GM23338 (cell line): Measurements from ENCODE around the gene CSF1R. TPM values are rescaled to one million over a fixed set of nuclear protein-coding genes. Genes with fewer than 3 reads are reported as not detected.

Experiments used
- ATAC-seq: fragments of 200-7000 bp; cut with Tn5 transposase; 3 replicates; pipeline ENCODE4 v1.9.1; 2020
- DNase-seq: peaks from one replicate; pipeline ENCODE4 v3.0.0-alpha.2; 2015; ENCODE audit warnings: low spot score
- H2AFZ ChIP-seq: fragments of 200-600 bp; sonication (generic); 2 replicates; pipeline ENCODE4 v1.8.0; 2016; ENCODE audit warnings: antibody characterized with exemption, mild to moderate bottlenecking, moderate library complexity
- H3F3A ChIP-seq: fragments of 200-600 bp; sonication (generic); replicated peaks from 2 replicates; pipeline ENCODE4 v1.8.0; 2017; ENCODE audit warnings: antibody characterized with exemption, mixed run types, low read depth
- H3K27ac ChIP-seq: fragments of 200-600 bp; sonication (generic); 2 replicates; pipeline ENCODE4 v1.6.1; 2016; ENCODE audit warnings: low read depth
- H3K27me3 ChIP-seq: fragments of 200-600 bp; sonication (generic); 2 replicates; pipeline ENCODE4 v1.8.0; 2016; ENCODE audit warnings: mild to moderate bottlenecking, mixed run types, moderate library complexity; ENCODE audit not compliant: insufficient read depth
- H3K36me3 ChIP-seq: fragments of 200-600 bp; sonication (generic); 2 replicates; pipeline ENCODE4 v1.8.0; 2016; ENCODE audit warnings: mild to moderate bottlenecking; ENCODE audit not compliant: insufficient read depth
- H3K4me1 ChIP-seq: fragments of 200-600 bp; sonication (generic); 2 replicates; pipeline ENCODE4 v1.8.0; 2016; ENCODE audit warnings: mild to moderate bottlenecking, moderate library complexity; ENCODE audit not compliant: insufficient read depth
- H3K4me2 ChIP-seq: fragments of 200-600 bp; sonication (generic); 2 replicates; pipeline ENCODE4 v1.7.1; 2017; ENCODE audit warnings: mixed run types
- H3K4me3 ChIP-seq: fragments of 200-600 bp; sonication (generic); 2 replicates; pipeline ENCODE4 v1.6.1; 2016; ENCODE audit warnings: mixed run types
- H3K79me2 ChIP-seq: fragments of 200-600 bp; sonication (generic); replicated peaks from 2 replicates; pipeline ENCODE4 v1.8.0; 2017; ENCODE audit warnings: mild to moderate bottlenecking; ENCODE audit not compliant: insufficient read depth
- H3K9me2 ChIP-seq: fragments of 200-600 bp; sonication (generic); 2 replicates; pipeline ENCODE4 v1.8.0; 2017; ENCODE audit not compliant: insufficient read depth
- H4K20me1 ChIP-seq: fragments of 200-600 bp; sonication (generic); replicated peaks from 2 replicates; pipeline ENCODE4 v1.8.0; 2017; ENCODE audit warnings: mild to moderate bottlenecking; ENCODE audit not compliant: insufficient read depth
- H3K27ac Mint-ChIP-seq: 2 replicates; pipeline ENCODE4 v1.8.0; 2020; ENCODE audit warnings: inconsistent platforms, mild to moderate bottlenecking, moderate library complexity, mixed read lengths
- H3K27me3 Mint-ChIP-seq: 3 replicates; pipeline ENCODE4 v1.8.0; 2022; ENCODE audit warnings: low read depth, mild to moderate bottlenecking, moderate library complexity, mixed read lengths, inconsistent platforms; ENCODE audit not compliant: insufficient read depth, poor library complexity
- H3K36me3 Mint-ChIP-seq: 3 replicates; pipeline ENCODE4 v1.8.0; 2021; ENCODE audit warnings: low read depth, mild to moderate bottlenecking, inconsistent platforms, moderate library complexity, mixed read lengths
- H3K4me1 Mint-ChIP-seq: 3 replicates; pipeline ENCODE4 v1.8.0; 2020; ENCODE audit warnings: mild to moderate bottlenecking, inconsistent platforms, mixed read lengths
- H3K4me3 Mint-ChIP-seq: 3 replicates; pipeline ENCODE4 v1.8.0; 2021; ENCODE audit warnings: moderate library complexity, mild to moderate bottlenecking, inconsistent platforms, mixed read lengths
- H3K9me3 Mint-ChIP-seq: 3 replicates; pipeline ENCODE4 v1.8.0; 2020; ENCODE audit warnings: moderate library complexity, mild to moderate bottlenecking, inconsistent platforms, mixed read lengths
- CTCF ChIP-seq, 2 experiments: fragments of 200-600 bp in 1 of 2; sonication (generic) in 1 of 2; conservative IDR thresholded peaks; 2 replicates each; pipeline versions ENCODE4 v1.5.1 to v1.6.1; 2016 to 2017; ENCODE audit warnings: antibody characterized with exemption in 2 of 2, low read depth in 2 of 2, mild to moderate bottlenecking in 2 of 2, moderate library complexity in 1 of 2
- ETS1 ChIP-seq: IDR thresholded peaks from 2 replicates; pipeline ENCODE4 v1.6.1; 2016; ENCODE audit warnings: antibody characterized with exemption
- EZH2 ChIP-seq: fragments of 200-600 bp; sonication (generic); IDR thresholded peaks from one replicate; pipeline ENCODE4 v1.8.0; 2017; ENCODE audit warnings: antibody characterized with exemption, mild to moderate bottlenecking, low read depth; ENCODE audit not compliant: unreplicated experiment
- JUNB ChIP-seq: IDR thresholded peaks from one replicate; pipeline ENCODE4 v1.6.1; 2016; ENCODE audit warnings: antibody characterized with exemption; ENCODE audit not compliant: unreplicated experiment
- NANOG ChIP-seq: IDR thresholded peaks from 2 replicates; pipeline ENCODE4 v1.6.1; 2016; ENCODE audit warnings: antibody characterized with exemption, borderline replicate concordance
- POLR2AphosphoS5 ChIP-seq: IDR thresholded peaks from 2 replicates; pipeline ENCODE4 v1.6.1; 2016; ENCODE audit warnings: antibody characterized with exemption, low read depth
- REST ChIP-seq: IDR thresholded peaks from one replicate; pipeline ENCODE4 v1.6.1; 2018; ENCODE audit warnings: antibody characterized with exemption; ENCODE audit not compliant: unreplicated experiment
- STAT1 ChIP-seq: IDR thresholded peaks from one replicate; pipeline ENCODE4 v1.6.1; 2016; ENCODE audit warnings: antibody characterized with exemption; ENCODE audit not compliant: unreplicated experiment
- ZNF114 ChIP-seq: fragments of 250-450 bp; sonication (Bioruptor Pico); IDR thresholded peaks from 2 replicates; pipeline ENCODE4 v1.5.0; 2020; ENCODE audit warnings: mild to moderate bottlenecking, moderate library complexity
- ZNF331 ChIP-seq: fragments of 250-450 bp; sonication (Bioruptor Pico); IDR thresholded peaks from 2 replicates; pipeline ENCODE4 v1.5.0; 2020; ENCODE audit warnings: low read depth, mild to moderate bottlenecking, moderate library complexity
- polyA plus RNA-seq: library from polyadenylated mRNA; unstranded; fragments of >200 nt; fragmentation: Nextera tagmentation; extraction: Ambion mirVana; gene quantifications from 2 replicates; pipeline ENCODE4 v1.2.1, GENCODE V29; 2016
- total RNA-seq: library from RNA; depleted of rRNA; stranded (reverse); fragments of >200 nt; shearing (Covaris generic); gene quantifications from 2 replicates; pipeline ENCODE4 v1.2.3, GENCODE V29; 2014

Gene CSF1R
- total and polyA plus RNA-seq, 2 experiments from 2014 or later = 0.21 TPM; not detected in 1

- TF ChIP-seq JUNB (no peak), ETS1 (no peak), EZH2 (no peak), CTCF (conservative IDR thresholded peaks at IDR 0.05; ENCODE audit: low read depth in 2 of 2) (no peak), ZNF114 (CRISPR knock-in tag) (no peak), POLR2AphosphoS5 (no peak), STAT1 (no peak), REST (no peak), NANOG (no peak)
These were observed 40.5 kb upstream of the CSF1R start (continued) for GRCh38 chr5:150126921-150127265.

- Histone ChIP-seq H3K9me2 (no peaks in the 10 kb centered on the region), H3K36me3 (no peaks in the 10 kb centered on the region), H4K20me1 (no peaks in the 10 kb centered on the region), H3K4me3 (no peak overlapping the region), H3K27ac (no peak overlapping the region), H3F3A (no peaks in the 10 kb centered on the region), H3K4me1 (peaks cover 12% of the 10 kb centered on the region), H3K4me2 (no peak overlapping the region), H3K27me3 (no peaks in the 10 kb centered on the region), H3K79me2 (no peaks in the 10 kb centered on the region), H2AFZ (no peak overlapping the region)
- no peak overlapping the region for H3K27ac Mint-ChIP-seq
- H3K4me3 Mint-ChIP-seq = no peak overlapping the region
- H3K4me1 Mint-ChIP-seq = peaks cover 24% of the 10 kb centered on the region
- peaks cover 22% of the 10 kb centered on the region for H3K27me3 Mint-ChIP-seq
- ATAC-seq = no peak
- H3K9me3 Mint-ChIP-seq = no peaks in the 10 kb centered on the region
- TF ChIP-seq CTCF (conservative IDR thresholded peaks at IDR 0.05; ENCODE audit: low read depth in 2 of 2) (no peak), ZNF331 (CRISPR knock-in tag) (no peak), ETS1 (no peak), REST (no peak), EZH2 (no peak)
- no peaks in the 10 kb centered on the region; the same call in 2 of the 3 replicates for H3K36me3 Mint-ChIP-seq
- no peak for DNase-seq
These were observed 40.0 kb upstream of the CSF1R start for GRCh38 chr5:150126199-150126920.
